GM12875 (cell line): ENCODE results near the gene ARAP1.

Experiments
- H3K4me3 ChIP-seq: one replicate; pipeline ENCODE4 v1.5.1; 2011; ENCODE audit warnings: low read depth, low read length, control low read depth
- CTCF ChIP-seq: IDR thresholded peaks from 2 replicates; pipeline ENCODE4 v1.5.1; 2011; ENCODE audit warnings: low read depth, mild to moderate bottlenecking, control low read depth, inconsistent platforms, low read length, moderate library complexity, borderline replicate concordance; ENCODE audit not compliant: insufficient read depth

The ARAP1 gene

DNA sequence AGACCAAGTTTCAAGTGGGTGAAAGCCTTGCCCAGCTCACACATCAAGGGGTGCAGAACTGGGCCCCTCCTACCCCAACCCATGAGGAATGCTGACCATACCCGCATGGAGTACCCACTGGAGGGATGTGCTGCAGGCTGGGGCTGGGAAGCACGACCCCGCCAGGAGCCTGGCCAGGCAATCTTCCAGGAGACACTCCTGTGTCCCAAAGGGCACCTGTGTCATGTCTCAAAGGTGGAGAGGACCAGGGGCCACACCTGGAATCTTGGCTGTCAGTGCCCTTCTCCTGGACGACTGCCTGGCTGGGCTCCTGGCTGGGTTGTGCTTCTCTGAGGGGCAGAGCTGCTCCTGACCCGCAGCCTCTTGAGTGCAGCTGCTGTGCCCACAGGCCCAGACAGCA, 6.7 kb downstream of the ARAP1 start:
- no peak overlapping the region for H3K4me3 ChIP-seq

DNA sequence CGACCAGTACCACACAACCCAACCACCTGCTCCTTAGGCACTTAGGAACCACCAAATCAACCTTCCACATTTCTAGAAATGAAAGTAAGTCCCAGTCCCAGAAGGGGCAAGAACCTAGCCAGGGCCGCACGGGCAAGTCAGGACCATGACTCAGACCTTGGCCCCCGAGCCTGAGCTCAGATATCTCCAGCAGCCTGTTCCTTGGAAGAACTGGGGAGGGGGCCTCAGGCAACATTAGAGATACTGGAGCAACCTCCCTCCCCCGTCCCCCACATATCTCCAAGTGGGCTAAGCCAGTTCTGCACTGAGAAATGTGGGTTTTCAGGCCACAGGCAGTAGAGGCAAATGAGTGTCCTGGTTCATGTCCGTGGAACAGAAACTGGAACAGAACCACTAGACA, 7.7 kb downstream of the ARAP1 start:
- H3K4me3 ChIP-seq = no peak overlapping the region
- no peak for TF ChIP-seq CTCF

More for the DNA sequence above, 6.7 kb downstream of the ARAP1 start:
- TF ChIP-seq CTCF = no peak

DNA sequence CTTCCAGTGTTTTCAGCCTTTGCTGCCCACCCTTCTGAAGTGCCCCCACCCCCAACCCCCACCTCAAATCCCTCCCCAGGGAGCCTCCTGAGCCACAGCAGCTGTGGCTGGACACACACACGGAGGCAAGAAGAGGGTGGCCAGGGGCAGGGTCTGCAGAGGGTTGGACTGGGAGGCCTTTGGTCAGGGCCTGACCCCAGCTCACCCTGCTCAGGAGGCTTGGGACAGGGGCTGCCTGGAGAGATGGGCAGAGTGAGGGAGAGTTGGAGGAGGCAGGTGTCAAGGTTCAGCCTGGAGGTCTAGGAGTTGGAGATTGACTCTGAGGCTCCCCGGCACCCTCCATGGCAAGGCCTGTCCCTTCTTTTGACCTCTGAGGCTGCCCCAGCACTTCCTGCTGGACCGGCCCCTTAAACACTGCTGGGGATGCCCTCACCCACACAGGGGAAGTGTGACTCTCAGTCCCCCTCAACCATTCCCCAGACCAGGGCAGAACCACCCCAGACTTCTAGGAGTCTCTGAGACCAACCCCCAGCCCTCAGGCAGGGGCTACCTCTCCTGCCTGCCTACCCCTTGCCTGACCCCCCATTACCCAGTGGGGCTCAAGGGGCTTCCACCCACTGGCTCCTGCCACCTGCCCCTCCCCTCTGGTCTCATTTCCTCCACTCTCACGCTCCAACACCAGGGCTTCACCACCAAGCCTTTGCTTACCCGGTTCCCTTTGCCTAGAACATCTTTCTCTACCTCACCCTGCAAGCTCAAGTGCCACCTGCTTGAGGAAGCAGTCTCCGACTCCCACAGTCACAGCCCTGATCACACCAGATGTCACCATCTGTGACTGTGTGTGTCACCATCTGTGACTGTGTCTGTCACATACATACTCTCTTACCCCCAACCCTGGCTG, 8.6 kb downstream of the ARAP1 start:
- TF ChIP-seq CTCF = no peak
- no peak overlapping the region for H3K4me3 ChIP-seq

- TF ChIP-seq CTCF = no peak
- H3K4me3 ChIP-seq = no peak overlapping the region
Measured at GRCh38 chr11:72742513-72743320, 9.5 kb downstream of the ARAP1 start.

DNA sequence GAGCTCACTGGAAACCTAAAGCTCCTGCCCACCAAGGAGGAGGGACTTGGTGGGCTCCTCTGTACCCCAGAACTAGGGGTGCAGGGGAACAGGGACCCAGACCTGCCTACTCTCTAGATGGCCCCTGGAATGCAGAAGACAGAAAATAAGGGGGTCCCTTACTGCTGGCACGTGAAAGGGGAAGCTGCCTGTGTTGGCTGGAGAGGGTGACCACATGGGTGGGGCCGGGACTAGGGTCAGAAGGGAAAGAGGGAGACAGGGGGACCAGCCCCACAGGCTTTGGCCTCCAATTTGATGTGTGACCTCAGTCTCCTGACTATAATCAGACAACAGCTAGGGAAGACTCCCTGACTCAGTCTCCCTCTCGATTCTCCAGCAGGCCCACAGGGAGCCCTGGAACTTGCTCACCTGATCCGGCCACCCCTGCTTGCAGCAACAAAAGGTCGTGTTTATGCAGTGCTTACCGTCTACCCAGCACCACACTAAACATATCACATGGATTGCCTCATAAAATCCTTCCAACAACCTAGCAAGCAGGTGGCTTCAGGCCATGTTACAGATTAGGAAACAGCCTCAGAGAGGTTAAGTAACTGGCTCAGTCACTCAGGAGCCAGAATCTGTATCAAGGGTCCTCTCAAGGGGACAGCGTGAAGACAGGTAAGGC, 10.2 kb downstream of the ARAP1 start:
- TF ChIP-seq CTCF = no peak
- no peak overlapping the region for H3K4me3 ChIP-seq

- H3K4me3 ChIP-seq = no peak overlapping the region
- TF ChIP-seq CTCF = 0 out of 2 replicates have a peak, but pooled peaks have one; percentile 7
Measured at GRCh38 chr11:72741429-72741833, 10.8 kb downstream of the ARAP1 start.
